ENCODE data around the gene FBXO40.

The FBXO40 gene

GRCh38 chr3:121663171-121663847 lies 70.1 kb downstream of the FBXO40 start:
- DNase-seq (ENCODE audit: low read depth): no peak

DNA sequence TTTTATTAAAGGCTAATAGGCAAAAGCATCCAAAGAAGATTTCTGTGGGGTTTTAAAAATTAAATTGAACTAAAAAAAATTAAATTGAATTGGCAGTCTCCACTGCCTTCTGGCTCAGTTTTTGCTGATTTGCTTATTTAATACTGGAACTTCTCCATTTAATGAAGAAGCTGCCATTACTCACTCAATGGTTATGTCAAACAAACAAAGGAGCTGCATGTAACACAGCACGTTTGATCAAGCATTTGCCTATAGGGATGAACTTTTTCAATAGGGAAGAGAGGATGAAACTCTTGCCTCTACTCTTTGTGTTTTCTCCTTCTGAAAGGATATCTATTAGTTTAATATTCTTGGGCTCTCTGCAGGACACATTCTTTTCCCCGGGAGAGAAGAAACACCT lies 72.3 kb downstream of the FBXO40 start:
- no peak for DNase-seq (ENCODE audit: low read depth)

DNA sequence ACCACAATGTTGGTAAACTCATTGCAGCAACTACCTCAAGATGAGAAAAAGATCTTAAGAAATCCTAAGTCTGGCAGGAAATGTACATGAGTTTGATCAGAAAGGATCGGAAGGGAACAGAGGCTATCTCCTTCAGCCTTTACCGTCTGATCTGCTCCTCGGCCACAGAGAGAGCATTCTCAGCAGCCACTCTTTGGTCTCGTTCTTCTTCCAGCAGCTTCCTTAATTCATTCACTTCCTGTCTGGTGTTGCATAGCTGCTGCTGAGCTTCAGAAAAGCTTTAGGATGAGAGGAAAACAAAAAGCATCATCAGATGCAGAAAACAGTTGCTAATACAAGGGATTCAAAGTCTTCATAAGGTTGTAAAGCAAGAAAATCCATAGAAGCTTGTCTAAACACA lies 74.2 kb downstream of the FBXO40 start:
- DNase-seq (ENCODE audit: low read depth): no peak

- DNase-seq (ENCODE audit: low read depth): no peak
Observed at GRCh38 chr3:121670676-121671075, 77.5 kb downstream of the FBXO40 start.

GRCh38 chr3:121677141-121677540 lies 84.0 kb downstream of the FBXO40 start:
- no peak for DNase-seq (ENCODE audit: low read depth)
